H4 (cell line): ENCODE data around the gene C15orf39. TPM values are rescaled to one million over a fixed set of nuclear protein-coding genes. Genes with fewer than 3 reads are reported as not detected.
A peak's percentile ranks its signal among the peaks of the same experiment; 100 is the strongest.
"Not testable (repeated sequence)": the region's sequence is repeated elsewhere in the genome, so short reads cannot be mapped to it uniquely, and the experiment has no call there.

Experiments
- DNase-seq: peaks from one replicate; pipeline ENCODE4 v3.0.0-alpha.2; 2015; ENCODE audit warnings: low spot score
- total RNA-seq: library from RNA; depleted of rRNA; stranded (reverse); fragments of >200 nt; shearing (Covaris generic); gene quantifications from 2 replicates; pipeline ENCODE4 v1.2.3, GENCODE V29; 2014; rRNA removed

Gene C15orf39
- 9.2 and 10.8 TPM in 2 replicates for total RNA-seq

DNA sequence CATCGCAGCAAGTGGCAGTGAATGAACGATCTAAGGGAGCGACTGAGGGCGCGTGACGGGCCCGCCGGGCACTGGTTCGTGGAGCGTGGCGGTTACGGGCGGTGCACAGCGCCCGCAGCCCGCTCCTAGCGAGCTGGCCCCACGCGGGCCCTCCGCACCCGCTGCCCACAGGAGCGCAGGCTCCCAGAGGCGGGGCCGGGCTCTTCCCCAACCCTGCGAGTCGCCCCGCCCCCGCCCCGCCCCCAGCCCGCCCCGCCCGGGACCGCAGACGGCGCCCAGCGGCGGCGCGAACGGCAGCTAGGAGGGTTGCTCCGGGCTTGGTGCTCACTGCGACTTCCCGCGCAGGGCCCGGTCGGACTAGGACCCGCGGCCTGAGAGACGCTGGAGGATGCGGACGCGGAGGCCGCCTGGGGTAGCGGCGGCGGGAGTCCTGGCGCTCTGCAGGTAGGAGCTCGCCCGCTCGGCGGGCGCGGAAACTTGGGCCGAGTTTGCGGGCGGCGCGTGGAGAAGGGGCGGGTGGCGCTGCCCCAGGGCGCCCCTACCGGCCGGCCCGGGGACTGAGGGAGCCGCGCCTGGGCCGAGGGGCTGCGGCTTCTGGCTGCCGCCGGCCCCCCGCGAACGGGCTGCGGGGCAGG lies at the start of gene C15orf39:
Gene C15orf39, plus strand, starts transcription at position 267 of the 635 bp plus-strand sequence. CDS start 4,167 bp downstream, outside the sequence.
- peak; percentile 32 for DNase-seq

DNA sequence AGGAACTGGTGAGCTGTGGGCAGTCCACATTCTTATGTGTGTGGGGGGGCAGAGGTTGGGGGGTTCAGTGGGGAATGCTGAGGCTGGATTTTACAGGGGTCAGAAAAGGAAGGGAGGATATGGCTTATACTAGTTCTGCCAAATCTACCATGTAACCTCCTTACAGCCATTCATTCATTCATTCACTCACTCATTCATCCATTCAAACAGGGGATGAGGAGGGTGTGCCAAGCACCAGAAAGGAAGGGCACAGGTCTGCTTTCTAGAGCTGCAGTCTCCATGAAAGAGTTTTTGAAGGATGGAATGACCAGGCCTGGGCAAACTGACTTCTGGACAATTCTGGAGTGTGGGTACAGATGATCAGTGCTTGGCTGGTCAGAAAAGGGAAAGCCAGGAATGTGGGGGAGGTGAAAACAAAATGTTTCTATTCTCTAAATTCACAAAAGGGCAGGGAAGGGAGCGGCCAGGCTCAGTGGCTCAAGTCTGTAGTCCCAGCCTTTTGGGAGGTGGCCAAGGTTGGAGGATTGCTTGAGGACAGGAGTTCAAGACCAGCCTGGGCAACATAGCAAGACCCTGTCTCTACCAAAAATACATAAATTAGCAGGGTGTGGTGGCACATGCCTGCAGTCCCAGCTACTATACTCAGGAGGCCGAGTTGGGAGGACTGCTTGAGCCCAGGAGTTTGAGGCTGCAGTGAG lies 49.2 kb upstream of the C15orf39 start:
- DNase-seq: no peak

DNA sequence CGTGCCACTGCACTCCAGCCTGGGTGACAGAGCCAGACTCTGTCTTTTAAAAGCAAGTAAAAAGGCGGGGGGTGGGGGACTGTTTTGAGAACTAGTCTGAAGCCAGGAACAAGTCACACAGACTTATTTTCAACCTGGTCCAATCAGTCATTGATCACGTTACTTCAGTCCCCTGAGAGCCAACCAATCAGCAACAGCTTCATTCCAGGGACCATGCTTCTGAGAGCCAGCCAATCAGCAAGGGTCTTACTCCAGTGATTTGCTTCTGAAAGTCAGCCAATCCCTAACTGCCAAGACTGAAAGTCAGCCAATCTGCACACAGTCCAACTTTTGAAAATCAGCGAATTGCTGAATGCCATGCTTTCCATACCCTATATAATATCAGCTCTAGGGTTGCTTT lies 48.6 kb upstream of the C15orf39 start:
- DNase-seq: peak; percentile 80

DNA sequence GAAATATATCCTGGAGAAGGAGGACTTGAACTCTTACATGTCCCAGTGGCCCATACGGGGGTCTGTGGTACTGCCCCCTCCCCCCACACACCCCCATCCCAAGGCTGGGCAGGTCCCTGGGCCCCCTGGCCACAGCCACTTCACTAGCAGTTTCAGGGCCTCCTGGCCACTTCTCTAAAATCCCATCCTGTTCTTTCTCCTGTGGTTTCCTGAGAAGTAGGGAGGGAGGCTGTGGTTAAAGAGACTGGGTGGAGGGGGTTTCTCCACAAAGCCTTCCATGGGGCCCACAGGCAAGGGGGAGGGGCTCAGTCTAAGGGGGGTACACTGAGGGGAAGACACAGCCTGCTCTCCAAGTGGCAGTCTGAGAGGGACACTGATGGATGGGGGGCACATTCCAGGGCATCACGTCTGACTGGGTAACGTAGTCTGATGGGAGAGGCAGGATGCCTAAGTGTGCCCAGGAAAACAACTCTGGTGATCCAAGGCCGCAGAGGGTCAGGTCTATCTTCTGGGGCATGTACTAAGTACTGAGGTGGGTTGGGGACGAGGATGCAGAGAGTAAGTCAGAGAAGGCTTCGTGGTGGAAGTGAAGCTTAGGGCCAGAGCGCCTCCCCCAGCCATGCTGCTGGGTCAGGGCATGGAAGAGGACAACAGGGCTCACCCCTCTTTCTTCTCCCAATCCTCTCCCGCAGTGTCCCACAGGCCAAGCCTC lies 48.0 kb upstream of the C15orf39 start:
- no peak for DNase-seq

DNA sequence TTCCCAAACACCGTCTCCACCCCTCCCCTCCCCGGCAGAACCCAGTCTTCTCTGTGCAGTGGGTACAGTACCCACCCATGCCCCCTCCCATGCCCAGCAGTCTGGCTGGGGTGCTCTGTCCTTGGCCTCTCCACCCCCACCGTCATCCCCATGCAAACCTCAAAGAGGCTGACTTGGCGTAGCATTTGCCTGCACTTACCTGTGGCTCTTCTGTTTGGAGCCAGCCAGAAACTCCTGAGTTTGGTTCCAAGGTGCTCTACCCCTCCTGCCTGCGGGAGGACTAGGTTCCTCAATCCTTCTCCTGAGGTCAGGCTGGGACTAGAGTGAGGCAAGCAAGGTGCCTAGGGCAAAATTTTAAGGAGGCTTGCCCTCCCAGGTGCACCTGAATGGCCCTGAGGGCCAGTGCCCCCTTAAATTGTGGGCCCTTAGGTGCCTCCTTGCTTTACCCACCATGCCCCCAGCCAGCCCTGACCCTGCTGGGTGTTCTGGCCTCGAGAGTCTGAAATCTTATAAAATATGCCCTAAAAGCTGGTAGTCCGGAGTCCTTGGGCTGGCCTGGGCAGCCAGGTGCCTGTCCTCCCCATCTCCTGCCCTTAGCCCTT lies 47.1 kb upstream of the C15orf39 start:
- no peak for DNase-seq

DNA sequence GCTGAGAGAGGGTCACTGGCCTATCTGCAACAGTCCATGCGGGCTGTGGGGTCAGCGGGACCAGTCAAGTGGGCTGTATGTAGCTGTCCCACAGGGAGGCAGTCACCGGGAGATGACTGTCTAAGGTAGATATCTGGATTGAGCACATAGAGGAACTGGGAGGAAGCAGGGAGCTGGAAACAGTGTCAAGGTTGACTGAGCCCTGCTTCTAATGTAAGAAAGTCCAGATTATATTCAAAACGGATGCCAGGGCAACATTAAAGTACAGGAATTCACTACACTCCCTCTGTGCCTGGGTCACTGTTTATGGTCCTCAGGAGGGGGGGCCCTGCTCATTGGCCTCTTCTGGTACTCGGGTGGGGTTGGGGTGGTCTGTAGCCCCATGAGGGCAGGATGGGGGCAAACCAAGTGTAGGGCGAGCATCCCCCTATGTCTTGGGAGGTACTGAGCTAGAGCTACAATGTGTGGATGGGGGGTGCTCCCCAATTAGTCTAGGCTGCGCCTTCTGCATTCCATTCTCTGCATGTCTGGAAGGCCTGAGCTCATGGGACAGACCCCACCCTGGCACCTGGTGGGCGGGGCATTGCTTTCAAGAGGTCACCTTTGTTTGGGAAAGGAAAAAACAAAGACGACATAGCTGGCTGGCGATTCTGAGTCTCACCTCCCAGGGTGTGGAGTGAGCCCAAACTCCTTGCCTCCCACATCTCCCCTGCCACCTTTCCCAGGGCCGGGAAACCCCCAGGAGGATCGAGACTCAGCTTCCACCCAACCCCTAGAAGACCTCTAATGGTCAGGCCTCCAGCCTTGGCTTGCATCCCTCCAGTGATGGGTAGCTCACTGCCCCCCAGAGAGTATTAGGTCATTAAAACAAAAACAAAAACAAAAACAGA lies 45.1 kb upstream of the C15orf39 start:
- DNase-seq: no peak

DNA sequence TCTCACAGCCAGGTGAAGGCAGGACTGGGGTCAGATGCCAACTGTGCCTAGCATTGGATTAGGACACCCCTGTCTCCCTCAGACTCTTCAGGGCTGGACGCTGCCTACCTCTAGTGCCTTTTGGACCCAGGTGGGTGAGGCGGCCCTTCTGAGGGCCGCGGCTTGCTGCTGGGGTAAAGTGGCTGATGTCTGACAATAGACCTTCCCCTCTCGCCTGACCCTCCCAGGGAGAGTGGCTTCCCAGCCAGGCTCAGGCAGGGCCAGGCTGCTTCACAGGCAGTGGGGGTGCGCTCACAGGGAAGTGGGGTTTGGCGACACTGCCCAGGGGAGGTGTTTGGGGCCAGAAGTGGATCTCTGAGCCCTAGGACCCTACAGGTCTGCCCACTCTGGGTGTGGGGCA lies 43.3 kb upstream of the C15orf39 start:
- no peak for DNase-seq

DNA sequence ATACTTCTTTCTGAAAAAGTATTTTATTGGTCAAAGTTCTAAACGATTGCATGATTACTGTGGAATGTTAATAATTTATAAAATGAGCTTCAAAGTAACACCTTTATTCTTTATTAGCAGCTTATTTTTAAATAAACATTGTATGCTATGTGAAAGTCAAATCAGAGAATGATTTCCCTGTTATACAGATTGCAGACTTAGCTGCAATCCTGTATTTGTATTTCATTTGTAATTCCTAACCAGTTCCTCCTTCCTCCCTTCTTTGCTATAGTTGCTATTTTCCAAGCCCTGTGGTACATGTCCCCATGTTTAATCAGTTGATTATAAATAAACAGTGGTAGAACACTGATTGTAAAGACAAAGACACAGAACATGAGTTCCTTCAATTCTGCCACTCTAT lies 42.4 kb upstream of the C15orf39 start:
- DNase-seq: no peak

DNA sequence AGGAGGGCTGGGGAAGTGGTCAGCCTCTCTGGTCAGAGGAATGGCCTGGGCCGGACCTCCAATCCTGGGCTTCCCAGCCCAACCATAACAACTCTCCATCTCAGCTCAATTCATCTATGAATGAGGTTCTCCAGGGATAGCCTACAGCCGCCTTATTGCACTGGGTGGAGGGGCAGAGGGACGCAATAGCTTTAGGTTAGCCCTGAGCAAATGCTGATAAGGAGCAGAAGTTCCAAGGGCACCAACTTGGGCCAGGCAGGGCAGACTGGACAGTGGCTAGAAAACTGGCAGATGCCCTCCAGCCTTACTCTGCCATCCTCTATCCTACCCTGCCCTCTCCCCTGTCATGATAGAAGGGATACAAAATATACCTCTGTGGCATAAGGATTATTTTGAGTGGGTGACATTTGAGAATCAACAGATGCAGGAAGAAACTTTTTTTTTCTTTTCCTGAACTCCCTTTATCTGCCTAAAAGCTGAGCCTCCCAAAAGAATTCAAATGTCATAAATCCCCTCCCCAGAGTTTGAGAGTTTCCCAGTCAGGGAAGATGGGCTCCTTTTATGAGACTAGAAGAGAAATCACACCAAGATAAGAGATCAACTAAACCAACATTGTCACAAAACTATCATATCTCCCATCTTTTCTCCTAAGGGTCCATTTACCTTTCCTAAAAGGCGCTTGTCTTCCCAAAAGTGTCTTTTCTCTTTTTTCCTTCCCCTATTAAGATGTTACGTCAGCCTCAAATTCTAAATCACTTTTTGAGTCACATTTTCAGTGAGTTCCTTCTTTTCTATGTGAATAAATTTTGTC lies 40.4 kb upstream of the C15orf39 start:
- no peak for DNase-seq

DNA sequence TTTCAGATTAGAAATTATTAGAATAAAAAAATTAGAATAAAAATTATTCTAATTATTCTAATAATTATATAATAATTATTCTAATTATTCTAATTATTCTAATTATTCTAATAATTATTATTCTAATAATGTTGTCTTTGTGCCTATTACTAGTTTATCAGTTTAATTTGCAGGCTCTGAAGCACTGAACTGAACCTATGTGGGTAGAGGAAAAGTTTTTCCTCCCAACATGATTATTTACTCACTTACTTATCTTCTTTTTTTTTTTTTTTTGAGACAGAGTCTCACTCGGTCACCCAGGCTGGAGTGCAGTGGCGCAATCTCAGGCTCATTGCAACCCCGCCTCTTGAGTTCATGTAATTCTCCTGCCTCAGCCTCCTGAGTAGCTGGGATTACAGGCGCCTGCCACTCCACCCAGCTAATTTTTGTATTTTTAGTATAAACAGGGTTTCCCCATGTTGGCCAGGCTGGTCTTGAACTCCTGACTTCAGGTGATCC lies 39.7 kb upstream of the C15orf39 start:
- DNase-seq: no peak

DNA sequence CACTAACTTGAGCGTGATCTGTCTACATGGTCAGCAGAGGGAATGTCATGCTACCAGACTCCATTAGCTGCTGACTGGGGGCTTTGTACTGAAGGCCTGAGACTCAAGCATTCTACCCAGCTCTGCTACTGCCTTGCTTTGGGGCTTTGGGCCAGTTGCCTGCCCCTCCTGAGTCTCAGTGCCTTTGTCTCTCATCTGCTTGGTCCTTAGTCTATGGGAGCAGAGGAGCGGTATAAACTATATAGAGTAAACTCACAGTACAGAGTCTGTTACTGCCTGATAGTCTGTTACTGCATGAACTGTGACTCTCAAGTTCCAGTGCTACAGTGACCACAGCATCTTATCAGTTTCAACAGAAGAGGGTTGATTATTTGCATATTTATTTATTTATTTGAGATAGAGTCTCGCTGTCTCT lies 38.5 kb upstream of the C15orf39 start:
- no peak for DNase-seq

DNA sequence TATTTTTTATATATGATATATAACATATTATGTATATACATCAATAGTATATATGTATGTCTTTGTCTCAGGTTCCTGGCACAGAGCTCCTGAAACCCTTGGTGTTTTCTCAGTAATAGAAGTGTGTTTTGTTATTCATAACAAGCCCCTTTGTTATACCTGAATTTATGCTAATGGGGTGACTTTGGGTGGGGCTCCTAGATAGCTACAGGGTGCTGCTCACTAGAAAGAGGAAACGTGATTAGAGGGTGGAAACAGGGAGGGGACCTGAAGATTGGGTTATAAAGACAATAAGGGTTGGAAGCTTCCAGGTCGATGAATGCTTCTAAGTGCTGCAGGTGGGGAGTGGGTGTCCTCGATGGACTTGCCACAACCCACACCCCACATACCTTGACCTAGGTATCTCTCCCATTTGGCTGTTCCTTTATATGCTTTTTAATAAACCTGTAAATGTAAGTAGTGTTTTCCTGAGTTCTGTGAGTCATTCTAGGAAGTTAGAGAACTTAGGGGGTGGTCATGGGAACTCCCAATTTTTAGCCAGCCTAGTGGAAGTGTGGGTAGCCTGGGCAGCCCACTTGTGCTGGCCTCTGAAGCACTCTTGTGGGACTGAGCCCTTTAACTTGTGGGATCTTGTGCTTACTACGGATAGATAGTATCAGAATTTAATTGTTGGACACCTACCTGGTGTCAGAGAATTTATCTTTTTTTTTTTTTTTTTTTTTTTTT lies 36.9 kb upstream of the C15orf39 start:
- no peak for DNase-seq

DNA sequence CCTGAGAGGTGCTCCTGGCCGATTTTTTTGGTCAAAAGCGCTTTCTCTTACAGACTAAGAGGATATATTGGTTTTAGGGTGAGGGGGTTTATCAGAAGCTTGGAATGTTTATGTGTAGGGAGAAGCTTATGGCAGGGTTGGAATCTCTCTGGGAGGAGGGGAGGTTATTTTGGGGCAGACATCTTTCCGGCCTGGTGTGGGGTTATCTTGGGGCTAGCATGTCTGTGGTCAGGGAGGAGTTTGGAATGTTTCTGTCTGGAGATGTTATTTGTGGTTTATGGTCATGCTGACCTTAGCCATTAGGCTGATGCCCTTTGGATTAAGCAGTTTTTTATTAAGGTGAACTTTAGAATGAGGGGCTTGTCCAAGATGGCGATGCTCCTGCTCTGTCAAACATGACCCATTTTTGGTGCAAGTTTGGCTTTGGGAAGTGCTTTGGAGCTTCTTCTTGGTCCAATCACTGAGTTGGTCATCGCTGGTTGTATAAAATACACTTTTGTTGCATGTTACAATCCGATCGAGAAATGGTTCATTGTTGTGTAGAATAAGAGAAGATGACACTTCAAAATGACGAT lies 35.1 kb upstream of the C15orf39 start:
- not testable (repeated sequence) for DNase-seq

DNA sequence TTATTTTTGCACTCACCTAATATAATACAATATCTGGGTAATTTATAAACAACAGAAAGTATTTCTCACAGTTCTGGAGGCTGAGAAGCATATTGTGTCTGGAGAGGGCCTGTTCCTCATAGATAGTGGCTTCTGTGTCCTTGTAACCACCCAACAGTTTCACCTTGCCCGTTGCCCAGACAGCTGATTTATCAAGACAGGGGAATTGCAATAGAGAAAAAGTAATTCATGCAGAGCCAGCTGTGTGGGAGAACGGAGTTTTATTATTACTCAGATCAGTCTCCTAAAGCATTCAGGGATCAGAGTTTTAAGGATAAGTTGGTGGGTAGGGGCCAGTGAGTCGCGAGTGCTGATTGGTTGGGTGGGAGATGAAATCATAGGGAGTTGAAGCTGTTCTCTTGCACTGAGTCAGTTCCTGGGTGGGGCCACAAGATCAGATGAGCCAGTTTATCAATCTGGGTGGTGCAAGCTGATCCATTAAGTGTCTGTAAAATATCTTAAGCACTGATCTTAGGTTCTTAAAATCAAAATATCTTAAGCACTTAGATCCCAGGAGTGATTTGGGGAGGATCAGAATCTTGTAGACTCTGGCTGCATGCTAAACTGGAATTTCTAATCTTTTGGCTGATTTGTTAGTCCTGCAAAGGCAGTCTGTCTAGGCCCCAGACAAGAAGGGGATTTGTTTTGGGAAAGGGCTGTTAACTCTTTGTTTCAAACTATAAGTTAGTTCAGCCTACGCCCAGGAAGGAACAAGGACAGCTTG lies 33.9 kb upstream of the C15orf39 start:
- no peak for DNase-seq

DNA sequence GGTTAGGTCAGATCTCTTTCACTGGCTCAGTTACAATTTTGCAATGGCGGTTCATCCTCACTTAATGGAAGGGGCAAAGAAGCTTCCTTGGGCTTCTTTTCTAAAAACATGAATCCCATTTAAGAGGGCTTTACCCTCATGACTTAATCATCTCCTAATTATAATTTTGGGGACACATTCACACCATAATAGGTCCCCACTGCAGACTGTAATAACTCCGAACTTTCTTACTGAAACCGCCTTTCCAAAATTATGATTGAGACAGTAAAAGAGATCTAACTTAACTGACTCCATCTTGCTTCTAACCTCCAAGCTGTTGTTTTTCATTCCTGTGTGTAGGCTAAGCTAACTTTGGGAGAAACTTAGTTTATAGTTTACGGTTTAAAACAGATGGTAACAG lies 33.3 kb upstream of the C15orf39 start:
- no peak for DNase-seq

DNA sequence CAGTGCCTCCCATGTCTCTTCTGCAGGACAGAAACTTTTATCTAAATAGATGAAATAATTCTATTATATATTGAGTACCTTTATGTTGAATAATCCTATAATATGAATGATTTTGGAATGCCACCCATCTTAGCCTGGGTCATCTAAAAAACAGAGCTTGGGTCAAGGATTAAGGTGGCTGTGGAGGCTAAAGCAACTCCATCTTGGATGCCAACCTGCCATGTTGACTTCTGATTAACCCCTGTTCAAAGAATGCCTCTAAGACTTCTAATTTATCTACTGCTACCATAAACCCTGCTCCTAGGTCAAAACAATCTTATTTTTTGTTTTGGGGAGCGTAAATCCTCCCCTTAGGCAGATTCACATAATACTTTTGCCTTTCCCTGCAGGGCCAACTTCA lies 31.5 kb upstream of the C15orf39 start:
- DNase-seq: no peak

DNA sequence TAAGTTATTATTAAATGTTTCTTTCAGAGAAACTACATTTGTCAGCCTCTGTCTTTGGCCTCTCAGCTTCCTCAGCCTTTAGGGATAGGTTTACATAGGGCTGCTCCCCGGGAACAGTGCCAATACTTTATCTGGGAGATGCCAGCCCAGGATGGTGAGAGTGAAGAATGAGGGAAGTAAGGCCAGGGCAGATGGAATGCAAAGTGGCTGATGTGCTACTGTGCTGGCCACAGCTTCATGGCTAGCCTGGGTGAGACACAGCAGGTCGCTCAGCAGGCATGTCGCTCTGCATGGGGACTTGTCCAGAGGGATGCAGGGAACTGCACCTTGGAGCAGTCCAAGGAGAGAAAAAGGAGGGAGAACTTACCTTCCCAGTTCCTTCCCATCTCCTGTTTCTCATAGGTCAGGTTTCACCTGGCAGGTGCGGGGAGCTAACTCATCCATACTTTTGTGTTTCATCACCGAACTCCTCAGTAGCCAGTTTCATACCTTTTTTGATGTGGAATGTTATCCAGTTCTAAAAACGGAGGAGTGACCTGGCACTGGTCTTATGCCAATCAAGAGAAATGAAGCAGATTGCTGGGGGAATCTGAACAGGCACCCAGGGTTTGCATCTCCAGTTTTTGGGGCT lies 30.9 kb upstream of the C15orf39 start:
- peak; percentile 53 for DNase-seq

DNA sequence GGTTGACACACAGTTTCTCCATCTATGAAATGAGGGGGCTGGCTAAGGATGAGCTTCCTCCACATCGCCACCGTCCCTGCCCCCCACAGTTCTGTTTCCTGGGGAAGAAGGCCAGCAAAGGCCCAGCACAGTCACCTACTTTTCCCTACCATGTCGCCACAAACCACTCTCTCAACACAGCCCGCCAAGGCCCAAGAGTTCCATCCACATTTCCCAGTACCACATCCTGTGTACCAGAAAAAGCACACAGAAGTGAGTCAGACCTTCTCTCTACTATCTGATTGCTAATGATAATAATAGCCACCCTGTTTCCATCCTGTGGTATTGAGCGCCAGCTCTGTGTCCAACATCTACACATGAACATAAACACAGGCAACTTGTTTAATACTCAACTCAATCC lies 30.3 kb upstream of the C15orf39 start:
- DNase-seq: peak; percentile 93
